HG03045 (cell line): ENCODE results near the gene NF2.

ENCODE experiments used
- ATAC-seq: cut with Tn5 transposase; IDR thresholded peaks from one replicate; pipeline ENCODE4 v1.9.1; 2021; ENCODE audit warnings: mild to moderate bottlenecking, moderate library complexity; ENCODE audit not compliant: unreplicated experiment

NF2 gene

GRCh38 chr22:29629903-29630516, 26.6 kb downstream of the NF2 start:
- no peak for ATAC-seq

GRCh38 chr22:29630987-29631386, 27.6 kb downstream of the NF2 start:
- no peak for ATAC-seq

DNA sequence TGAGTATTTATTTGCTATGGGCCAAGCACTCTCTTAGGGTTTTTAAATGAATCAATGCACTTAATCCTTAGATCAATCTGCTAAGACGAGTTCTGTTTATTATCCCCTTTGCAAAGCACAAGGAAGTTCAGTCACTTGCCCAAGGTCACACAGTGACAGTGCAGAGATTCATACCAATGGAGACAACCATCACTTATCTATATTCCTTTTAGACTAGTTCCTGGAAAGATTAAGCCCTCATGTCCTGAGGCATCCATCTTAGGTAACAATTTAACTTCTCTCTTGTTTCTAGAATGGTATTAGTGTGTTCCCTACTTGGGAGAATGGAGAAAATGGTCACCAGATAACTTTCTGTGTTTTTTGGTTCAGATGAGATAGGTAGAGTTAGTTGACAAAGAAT, 28.3 kb downstream of the NF2 start:
- no peak for ATAC-seq

- ATAC-seq, result no peak
These were observed 29.2 kb downstream of the NF2 start for GRCh38 chr22:29632672-29633071.

GRCh38 chr22:29633514-29634312, 30.3 kb downstream of the NF2 start:
- ATAC-seq, result no peak

DNA sequence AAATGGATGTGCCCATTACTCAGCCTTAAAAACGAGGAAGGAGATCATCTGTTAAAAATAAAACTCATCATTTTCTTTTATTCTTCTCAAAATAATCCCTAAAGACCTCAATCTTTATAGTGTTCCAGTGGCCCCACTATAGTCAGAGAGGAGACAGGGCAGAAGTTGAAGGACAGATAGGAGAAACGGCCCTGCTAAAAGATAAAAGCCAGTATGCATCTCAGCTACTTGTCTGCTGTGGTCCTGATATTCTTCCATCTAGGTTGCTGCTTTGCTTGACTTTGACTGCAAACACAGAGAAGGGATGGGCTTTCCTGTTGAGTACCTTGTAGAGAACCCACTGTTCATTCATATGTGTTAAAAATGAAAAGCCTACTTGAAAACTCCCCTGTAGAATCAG, 31.4 kb downstream of the NF2 start:
- no peak for ATAC-seq

- no peak for ATAC-seq
These were observed 32.4 kb downstream of the NF2 start for GRCh38 chr22:29635734-29636357.

GRCh38 chr22:29636751-29637150, 33.3 kb downstream of the NF2 start:
- ATAC-seq, result no peak

DNA sequence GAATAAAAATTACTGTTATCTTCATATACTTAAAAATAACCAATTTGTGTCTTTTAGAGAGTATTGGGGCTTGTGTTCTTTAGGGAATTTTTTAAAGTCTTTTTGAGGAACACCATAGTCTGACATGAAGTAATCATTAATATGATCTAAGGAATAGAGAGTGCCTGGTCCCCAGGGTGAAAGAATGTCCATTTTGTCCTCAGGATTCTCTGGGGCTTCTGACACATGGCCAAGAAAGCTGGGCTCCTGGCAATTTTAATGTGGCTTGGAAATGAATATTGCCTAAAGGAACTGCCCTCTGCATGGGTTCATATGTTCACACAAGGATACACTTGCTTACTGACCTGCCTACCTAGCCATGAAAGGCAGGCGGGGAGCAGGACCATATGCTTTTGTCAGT, 33.7 kb downstream of the NF2 start:
- ATAC-seq, result no peak

DNA sequence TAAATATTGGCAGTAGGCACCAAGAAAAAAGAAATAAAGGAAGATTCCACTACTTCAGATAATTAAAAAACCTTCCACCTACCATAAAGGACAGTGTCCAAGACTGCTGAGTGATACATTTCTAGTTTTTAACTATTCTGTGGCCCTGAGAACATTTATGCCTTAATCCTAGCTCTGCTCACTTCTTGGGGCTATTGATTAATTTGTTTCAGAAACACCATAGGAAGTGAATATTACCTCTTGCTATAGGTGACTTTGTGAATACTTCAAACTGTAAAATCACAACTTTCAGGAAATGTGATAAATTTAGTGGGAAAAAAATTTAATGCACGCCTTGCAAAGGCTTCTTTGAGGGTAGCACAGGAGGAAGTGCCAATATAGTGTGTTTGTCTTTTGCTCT, 35.2 kb downstream of the NF2 start:
- ATAC-seq, result no peak

- ATAC-seq, result no peak
These were observed 35.7 kb downstream of the NF2 start for GRCh38 chr22:29639096-29639495.

DNA sequence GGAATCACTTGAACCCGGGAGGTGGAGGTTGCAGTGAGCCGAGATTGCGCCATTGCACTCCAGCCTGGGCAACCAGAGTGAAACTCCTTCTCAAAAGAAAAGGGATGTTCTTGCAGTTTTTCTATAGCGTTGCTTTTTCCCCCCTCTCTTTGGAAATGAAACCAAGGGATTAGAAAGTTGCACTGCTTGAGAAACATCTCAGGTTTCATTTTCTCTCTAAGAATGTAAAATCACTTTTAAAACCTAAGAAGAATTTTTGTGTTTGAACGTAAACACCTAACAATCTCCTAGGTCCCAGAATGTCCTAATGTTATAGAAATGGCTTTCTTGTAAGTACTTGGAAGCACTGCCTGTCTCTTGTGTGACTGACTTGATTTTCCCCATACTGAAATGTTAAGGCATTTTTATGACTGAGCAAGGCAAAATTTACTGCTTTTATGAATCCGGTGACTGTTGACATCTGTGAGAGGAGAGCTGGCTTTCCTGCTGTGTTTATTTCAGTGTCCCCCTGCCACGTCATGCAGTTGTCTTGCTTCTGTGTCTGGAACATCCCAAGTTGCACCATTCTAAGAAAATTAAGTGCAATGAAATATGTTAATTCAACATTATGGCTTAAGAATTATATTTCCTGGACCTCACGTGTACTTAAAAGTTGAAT, 37.7 kb downstream of the NF2 start:
- no peak for ATAC-seq

DNA sequence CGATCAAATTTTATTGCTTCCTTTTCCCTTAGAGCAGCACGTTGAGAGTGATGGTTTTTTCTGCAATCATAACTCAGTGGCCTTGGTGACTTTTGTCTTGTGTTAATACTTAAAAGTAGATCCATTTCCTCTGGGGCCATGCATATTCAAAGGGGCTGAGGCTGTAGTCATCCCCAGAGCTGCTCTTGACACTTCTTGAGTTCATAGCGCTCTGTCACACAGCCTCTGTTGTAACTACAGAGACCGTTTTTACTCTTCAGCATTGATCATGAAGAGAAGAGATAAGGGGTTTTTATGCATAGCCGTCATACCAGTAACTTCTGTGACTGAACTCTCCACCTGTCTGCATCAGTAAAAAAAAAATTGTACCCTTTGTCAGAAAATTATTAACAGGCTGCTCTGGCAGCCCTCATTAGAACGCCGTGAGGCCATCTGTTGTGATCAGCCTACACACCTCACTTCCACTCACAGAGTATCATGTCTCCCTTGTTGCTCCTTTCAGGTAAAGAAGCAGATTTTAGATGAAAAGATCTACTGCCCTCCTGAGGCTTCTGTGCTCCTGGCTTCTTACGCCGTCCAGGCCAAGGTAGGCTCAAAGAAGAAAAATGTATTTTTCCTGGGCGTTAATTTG, 38.4 kb downstream of the NF2 start:
- ATAC-seq, result no peak

- ATAC-seq, result no peak
These were observed 39.3 kb downstream of the NF2 start for GRCh38 chr22:29642694-29643093.

- ATAC-seq, result no peak
These were observed 44.7 kb downstream of the NF2 start for GRCh38 chr22:29647954-29648737.

GRCh38 chr22:29650370-29650769, 46.9 kb downstream of the NF2 start:
- ATAC-seq, result no peak

GRCh38 chr22:29651652-29652051, 48.2 kb downstream of the NF2 start:
- no peak for ATAC-seq

DNA sequence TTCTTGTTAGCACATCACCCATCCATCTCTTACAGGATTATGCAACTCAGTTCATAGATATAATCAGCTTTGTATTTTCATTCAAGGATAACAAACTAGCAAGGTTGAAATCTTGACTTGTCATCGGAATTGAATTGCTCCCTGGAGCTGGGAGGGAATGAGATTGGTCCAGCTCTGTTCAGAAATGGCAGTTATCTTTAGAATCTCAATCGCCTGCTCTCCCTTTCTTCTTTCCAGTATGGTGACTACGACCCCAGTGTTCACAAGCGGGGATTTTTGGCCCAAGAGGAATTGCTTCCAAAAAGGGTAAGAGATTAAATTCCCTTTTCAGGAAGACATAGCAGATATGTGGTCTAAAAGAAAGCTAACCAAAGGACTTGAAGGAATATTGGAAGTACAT, 51.0 kb downstream of the NF2 start:
- ATAC-seq, result no peak

- ATAC-seq, result no peak
These were observed 51.4 kb downstream of the NF2 start for GRCh38 chr22:29654882-29655281.

- ATAC-seq, result no peak
These were observed 54.7 kb downstream of the NF2 start for GRCh38 chr22:29658176-29658575.
